HG02973 (cell line): Measurements from ENCODE around the gene ZNF354C.
"Not testable (repeated sequence)": the region's sequence is repeated elsewhere in the genome, so short reads cannot be mapped to it uniquely, and the experiment has no call there.

Experiments used
- ATAC-seq: cut with Tn5 transposase; IDR thresholded peaks from one replicate; pipeline ENCODE4 v1.9.1; 2021; ENCODE audit warnings: moderate library complexity; ENCODE audit not compliant: unreplicated experiment

ZNF354C gene

GRCh38 chr5:179060116-179061008 lies at the start of gene ZNF354C:
TSS of gene ZNF354C (plus strand) at chr5:179060373. CDS start at chr5:179062069, 1,696 bp downstream.
- peak; percentile 78 for ATAC-seq

- ATAC-seq: peak; percentile 87
These were observed 36.5 kb upstream of the ZNF354C start, which contains the start of gene ZNF879 for GRCh38 chr5:179023528-179024189. TSS of gene ZNF879 (plus strand) at chr5:179023804. CDS start at chr5:179025005, 1,201 bp downstream.

- ATAC-seq: no peak
These were observed 27.1 kb upstream of the ZNF354C start for GRCh38 chr5:179033004-179033580.

- no peak for ATAC-seq
These were observed 15.4 kb upstream of the ZNF354C start for GRCh38 chr5:179044765-179045164.

- ATAC-seq: no peak
These were observed 8.4 kb upstream of the ZNF354C start for GRCh38 chr5:179051784-179052183.

GRCh38 chr5:179054036-179054785 lies 6.0 kb upstream of the ZNF354C start:
- ATAC-seq: no peak

- ATAC-seq: no peak
These were observed 5.3 kb upstream of the ZNF354C start for GRCh38 chr5:179054876-179055275.

- no peak for ATAC-seq
These were observed 4.7 kb upstream of the ZNF354C start for GRCh38 chr5:179055436-179055835.

GRCh38 chr5:179055841-179056240 lies 4.3 kb upstream of the ZNF354C start:
- no peak for ATAC-seq

- ATAC-seq: no peak
These were observed 852 bp downstream of the ZNF354C start for GRCh38 chr5:179061025-179061424.

GRCh38 chr5:179065703-179066102 lies 5.5 kb downstream of the ZNF354C start:
- ATAC-seq: no peak

- ATAC-seq: no peak
These were observed 19.2 kb downstream of the ZNF354C start for GRCh38 chr5:179079165-179079987.

- no peak for ATAC-seq
These were observed 20.6 kb downstream of the ZNF354C start for GRCh38 chr5:179080724-179081123.

GRCh38 chr5:179089502-179089901 lies 29.3 kb downstream of the ZNF354C start:
- ATAC-seq: no peak

- ATAC-seq: not testable (repeated sequence)
These were observed 41.1 kb downstream of the ZNF354C start for GRCh38 chr5:179101282-179101681.

GRCh38 chr5:179110528-179110927 lies 50.4 kb downstream of the ZNF354C start:
- ATAC-seq: no peak

GRCh38 chr5:179111267-179112207 lies 51.4 kb downstream of the ZNF354C start:
- no peak for ATAC-seq

- ATAC-seq: no peak
These were observed 52.4 kb downstream of the ZNF354C start for GRCh38 chr5:179112469-179113142.
